H1 (cell line): ENCODE results near the gene EFCAB13. TPM values are rescaled to one million over a fixed set of nuclear protein-coding genes. Genes with fewer than 3 reads are reported as not detected.

Source experiments
- EGR1 ChIP-seq: IDR thresholded peaks from 2 replicates; pipeline ENCODE4 v1.6.1; 2011; ENCODE audit warnings: low read depth, low read length, borderline replicate concordance
- KDM1A ChIP-seq: fragments of 200-600, 300-600 bp; sonication (generic); IDR thresholded peaks from 2 replicates; pipeline ENCODE4 v1.7.1; 2016; ENCODE audit warnings: mild to moderate bottlenecking, low read length, borderline replicate concordance
- RBBP5 ChIP-seq: IDR thresholded peaks from 2 replicates; pipeline ENCODE4 v1.7.1; 2012; ENCODE audit warnings: low read depth, mild to moderate bottlenecking, inconsistent platforms, low read length, moderate library complexity, borderline replicate concordance
- polyA plus RNA-seq, 7 experiments: library from polyadenylated mRNA; depleted of rRNA in 3 of 7; stranded (reverse) in 5 of 7; unstranded in 2 of 7; fragments of >200 nt in 5 of 7; fragments of 200-250 nt in 2 of 7; gene quantifications; 1 replicate in 5 of 7; 2 replicates in 1 of 7; 4 replicates in 1 of 7; pipeline versions ENCODE4 v1.2.1 to v1.2.3, GENCODE V29; 2011 to 2013; ENCODE audit warnings: missing spikeins in 2 of 7, mixed read lengths in 2 of 7
- total RNA-seq: library from RNA; stranded (reverse); fragmentation: NEBNext Ultra II Directional; extraction: Animal tissue kit (Norgen Biotek cat#: 25700); gene quantifications from 2 replicates; pipeline ENCODE4 v1.2.1, GENCODE V29; 2021
- TF ChIP-seq, protein P1 (sequence below), 3 experiments: IDR thresholded peaks; 1 replicate in 2 of 3; 2 replicates in 1 of 3; pipeline versions ENCODE4 v1.5.1 to v1.6.1; 2011; ENCODE audit warnings: low read length in 3 of 3, mild to moderate bottlenecking in 3 of 3, inconsistent platforms in 2 of 3, low read depth in 1 of 3, moderate library complexity in 1 of 3; ENCODE audit not compliant: insufficient read depth in 1 of 3; ENCODE audit errors: control extremely low read depth in 1 of 3

EFCAB13 gene
- total and polyA plus RNA-seq, 2 of the 8 experiments (the other 6 are each of a cell fraction or from before 2014, with no cell fraction given): 0.12 to 2.0 TPM

GRCh38 chr17:47338026-47338425 lies 14.3 kb downstream of the EFCAB13 start (continued):
- no peak for TF ChIP-seq EGR1
- TF ChIP-seq RBBP5: no peak
- no peak for TF ChIP-seq KDM1A
- TF ChIP-seq, protein P1, sequence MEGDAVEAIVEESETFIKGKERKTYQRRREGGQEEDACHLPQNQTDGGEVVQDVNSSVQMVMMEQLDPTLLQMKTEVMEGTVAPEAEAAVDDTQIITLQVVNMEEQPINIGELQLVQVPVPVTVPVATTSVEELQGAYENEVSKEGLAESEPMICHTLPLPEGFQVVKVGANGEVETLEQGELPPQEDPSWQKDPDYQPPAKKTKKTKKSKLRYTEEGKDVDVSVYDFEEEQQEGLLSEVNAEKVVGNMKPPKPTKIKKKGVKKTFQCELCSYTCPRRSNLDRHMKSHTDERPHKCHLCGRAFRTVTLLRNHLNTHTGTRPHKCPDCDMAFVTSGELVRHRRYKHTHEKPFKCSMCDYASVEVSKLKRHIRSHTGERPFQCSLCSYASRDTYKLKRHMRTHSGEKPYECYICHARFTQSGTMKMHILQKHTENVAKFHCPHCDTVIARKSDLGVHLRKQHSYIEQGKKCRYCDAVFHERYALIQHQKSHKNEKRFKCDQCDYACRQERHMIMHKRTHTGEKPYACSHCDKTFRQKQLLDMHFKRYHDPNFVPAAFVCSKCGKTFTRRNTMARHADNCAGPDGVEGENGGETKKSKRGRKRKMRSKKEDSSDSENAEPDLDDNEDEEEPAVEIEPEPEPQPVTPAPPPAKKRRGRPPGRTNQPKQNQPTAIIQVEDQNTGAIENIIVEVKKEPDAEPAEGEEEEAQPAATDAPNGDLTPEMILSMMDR (IDR thresholded peaks at IDR 0.05; ENCODE audit: control extremely low read depth in 1 of 3, insufficient read depth in 1 of 3, low read depth in 1 of 3, low read length in 3 of 3): no peak
